Chondrocyte (in vitro differentiated cells): Measurements from ENCODE around the gene DHPS. TPM values are rescaled to one million over a fixed set of nuclear protein-coding genes. Genes with fewer than 3 reads are reported as not detected.

Experiments used
- DNase-seq: peaks from one replicate; pipeline ENCODE4 v3.0.0; 2021; ENCODE audit warnings: mixed read lengths, low spot score
- H3K27ac Mint-ChIP-seq: one replicate; pipeline ENCODE4 v1.8.0; 2021; ENCODE audit warnings: mild to moderate bottlenecking, moderate library complexity, mixed read lengths; ENCODE audit not compliant: unreplicated experiment
- H3K27me3 Mint-ChIP-seq: 2 replicates; pipeline ENCODE4 v1.8.0; 2021; ENCODE audit warnings: low read depth, mixed read lengths
- H3K36me3 Mint-ChIP-seq: 2 replicates; pipeline ENCODE4 v1.8.0; 2021; ENCODE audit warnings: low read depth, mixed read lengths
- H3K4me1 Mint-ChIP-seq: 2 replicates; pipeline ENCODE4 v1.8.0; 2021; ENCODE audit warnings: low read depth, mild to moderate bottlenecking, mixed read lengths
- H3K4me3 Mint-ChIP-seq: one replicate; pipeline ENCODE4 v1.8.0; 2021; ENCODE audit warnings: mild to moderate bottlenecking, moderate library complexity, mixed read lengths; ENCODE audit not compliant: unreplicated experiment
- H3K9me3 Mint-ChIP-seq: 2 replicates; pipeline ENCODE4 v1.8.0; 2021; ENCODE audit warnings: low read depth, mixed read lengths
- CTCF ChIP-seq: fragments of 200-600 bp; sonication (generic); IDR thresholded peaks from 2 replicates; pipeline ENCODE4 v1.5.0; 2021; ENCODE audit warnings: antibody characterized with exemption, mild to moderate bottlenecking, moderate library complexity
- total RNA-seq: library from RNA; stranded (reverse); gene quantifications from 3 replicates; pipeline ENCODE4 v1.2.1, GENCODE V29; 2021

The DHPS gene
- total RNA-seq, 1 donor from 2014 or later = 37.8 TPM

GRCh38 chr19:12711187-12711586 is 29.5 kb upstream of the DHPS start:
- no peak for TF ChIP-seq CTCF
- Mint-ChIP-seq H3K27ac (no peak overlapping the region), H3K9me3 (no peaks in the 10 kb centered on the region), H3K4me1 (no peaks in the 10 kb centered on the region), H3K36me3 (peaks cover 29% of the 10 kb centered on the region), H3K27me3 (no peaks in the 10 kb centered on the region), H3K4me3 (no peak overlapping the region)
- no peak for DNase-seq

- Mint-ChIP-seq H3K27me3 (no peaks in the 10 kb centered on the region), H3K4me1 (no peaks in the 10 kb centered on the region), H3K36me3 (peaks cover 38% of the 10 kb centered on the region), H3K27ac (no peak overlapping the region), H3K4me3 (no peak overlapping the region), H3K9me3 (no peaks in the 10 kb centered on the region)
- TF ChIP-seq CTCF = no peak
- DNase-seq = no peak
These were observed 27.0 kb upstream of the DHPS start for GRCh38 chr19:12708641-12709040.

- H3K9me3 Mint-ChIP-seq = no peaks in the 10 kb centered on the region
- no peak for DNase-seq
- H3K4me3 Mint-ChIP-seq = no peak overlapping the region
- H3K4me1 Mint-ChIP-seq = no peaks in the 10 kb centered on the region
- H3K27me3 Mint-ChIP-seq = no peaks in the 10 kb centered on the region
- no peak for TF ChIP-seq CTCF
- H3K36me3 Mint-ChIP-seq = peaks cover 38% of the 10 kb centered on the region
- H3K27ac Mint-ChIP-seq = no peak overlapping the region
These were observed 24.6 kb upstream of the DHPS start for GRCh38 chr19:12706332-12706718.

GRCh38 chr19:12705654-12706331 is 24.1 kb upstream of the DHPS start:
- Mint-ChIP-seq H3K27me3 (no peaks in the 10 kb centered on the region), H3K4me1 (no peaks in the 10 kb centered on the region), H3K4me3 (no peak overlapping the region), H3K36me3 (peaks cover 39% of the 10 kb centered on the region), H3K9me3 (no peaks in the 10 kb centered on the region), H3K27ac (no peak overlapping the region)
- no peak for TF ChIP-seq CTCF
- DNase-seq = peak; percentile 93

GRCh38 chr19:12705169-12705568 is 23.5 kb upstream of the DHPS start:
- DNase-seq = no peak
- no peak for TF ChIP-seq CTCF
- Mint-ChIP-seq H3K27me3 (no peaks in the 10 kb centered on the region), H3K9me3 (no peaks in the 10 kb centered on the region), H3K27ac (no peak overlapping the region), H3K4me3 (no peak overlapping the region), H3K4me1 (no peaks in the 10 kb centered on the region), H3K36me3 (peaks cover 35% of the 10 kb centered on the region)
